Neural cell (in vitro differentiated cells): ENCODE measurements around the gene CACNA2D2. TPM values are rescaled to one million over a fixed set of nuclear protein-coding genes. Genes with fewer than 3 reads are reported as not detected.

Experiments
- H2AFZ ChIP-seq: fragments of 200-600, 300-800 bp; sonication (generic), shearing (Covaris generic); 2 replicates; pipeline ENCODE4 v1.6.0; 2014; ENCODE audit warnings: low read depth, mild to moderate bottlenecking, antibody characterized with exemption, low read length, moderate library complexity
- H3F3A ChIP-seq: fragments of 200-600 bp; shearing (Covaris generic); 2 replicates; pipeline ENCODE4 v1.6.1; 2016; ENCODE audit warnings: mild to moderate bottlenecking, moderate library complexity, mixed read lengths, antibody characterized with exemption, low read length; ENCODE audit not compliant: insufficient read depth, poor library complexity, severe bottlenecking
- H3K27ac ChIP-seq: fragments of 200-600, 300-800 bp; sonication (generic), shearing (Covaris generic); 2 replicates; pipeline ENCODE4 v1.5.1; 2014; ENCODE audit warnings: mild to moderate bottlenecking, low read length, moderate library complexity
- H3K27me3 ChIP-seq: fragments of 300-800, 200-600 bp; sonication (generic), shearing (Covaris generic); 2 replicates; pipeline ENCODE4 v1.6.0; 2014; ENCODE audit warnings: mild to moderate bottlenecking, low read depth, low read length, moderate library complexity; ENCODE audit not compliant: insufficient read depth
- H3K36me3 ChIP-seq: fragments of 300-800, 200-600 bp; sonication (generic), shearing (Covaris generic); 2 replicates; pipeline ENCODE4 v1.5.1; 2014; ENCODE audit warnings: mild to moderate bottlenecking, antibody characterized with exemption, low read length, moderate library complexity; ENCODE audit not compliant: insufficient read depth
- H3K4me2 ChIP-seq: fragments of 300-800, 200-600 bp; sonication (generic), shearing (Covaris generic); 2 replicates; pipeline ENCODE4 v1.6.0; 2014; ENCODE audit warnings: mild to moderate bottlenecking, low read length
- H3K4me3 ChIP-seq: fragments of 300-800, 200-600 bp; sonication (generic), shearing (Covaris generic); 2 replicates; pipeline ENCODE4 v1.5.1; 2014; ENCODE audit warnings: mild to moderate bottlenecking, low read length, moderate library complexity
- H3K79me2 ChIP-seq: fragments of 200-600 bp; shearing (Covaris generic); replicated peaks from 2 replicates; pipeline ENCODE4 v1.6.0; 2014; ENCODE audit warnings: mild to moderate bottlenecking, low read length, moderate library complexity; ENCODE audit not compliant: insufficient read depth
- H3K9ac ChIP-seq: fragments of 300-800, 200-600 bp; sonication (generic), shearing (Covaris generic); 2 replicates; pipeline ENCODE4 v1.6.1; 2016; ENCODE audit warnings: mild to moderate bottlenecking, low read length, mixed read lengths
- H3K9me2 ChIP-seq: fragments of 200-600 bp; shearing (Covaris generic); 2 replicates; pipeline ENCODE4 v1.6.1; 2016; ENCODE audit warnings: mild to moderate bottlenecking, low read length, mixed read lengths; ENCODE audit not compliant: insufficient read depth
- H3K9me3 ChIP-seq: fragments of 200-600, 300-800 bp; sonication (generic), shearing (Covaris generic); 2 replicates; pipeline ENCODE4 v1.6.1; 2016; ENCODE audit warnings: mild to moderate bottlenecking, mixed run types, low read length, moderate library complexity, mixed read lengths
- H4K20me1 ChIP-seq: fragments of 200-600 bp; shearing (Covaris generic); 2 replicates; pipeline ENCODE4 v1.6.1; 2016; ENCODE audit warnings: mild to moderate bottlenecking, mixed run types; ENCODE audit not compliant: insufficient read depth
- EP300 ChIP-seq: fragments of 450-650 bp; conservative IDR thresholded peaks from 2 replicates; pipeline ENCODE4 v1.6.1; 2014; ENCODE audit warnings: antibody characterized with exemption, mild to moderate bottlenecking, moderate library complexity; ENCODE audit not compliant: poor library complexity, severe bottlenecking
- EZH2 ChIP-seq: fragments of 200-600, 300-800 bp; shearing (Covaris generic), sonication (generic); IDR thresholded peaks from 2 replicates; pipeline ENCODE4 v1.6.1; 2014; ENCODE audit warnings: antibody characterized with exemption, low read length, borderline replicate concordance, mild to moderate bottlenecking; ENCODE audit not compliant: insufficient read depth, poor library complexity, severe bottlenecking
- MXI1 ChIP-seq: fragments of 450-650 bp; conservative IDR thresholded peaks from 2 replicates; pipeline ENCODE4 v1.6.1; 2014; ENCODE audit warnings: antibody characterized with exemption, mild to moderate bottlenecking; ENCODE audit not compliant: poor library complexity, severe bottlenecking
- POLR2AphosphoS5 ChIP-seq: IDR thresholded peaks from 2 replicates; pipeline ENCODE4 v1.6.1; 2012
- RAD21 ChIP-seq: fragments of 450-650 bp; conservative IDR thresholded peaks from 2 replicates; pipeline ENCODE4 v1.6.1; 2014; ENCODE audit warnings: antibody characterized with exemption, mild to moderate bottlenecking, moderate library complexity
- SMC3 ChIP-seq: fragments of 450-650 bp; conservative IDR thresholded peaks from 2 replicates; pipeline ENCODE4 v1.6.1; 2014; ENCODE audit warnings: antibody characterized with exemption, mild to moderate bottlenecking, moderate library complexity; ENCODE audit not compliant: poor library complexity
- TAF1 ChIP-seq: IDR thresholded peaks from 2 replicates; pipeline ENCODE4 v1.6.1; 2012; ENCODE audit warnings: low read depth
- polyA plus RNA-seq: library from polyadenylated mRNA; depleted of rRNA; stranded (reverse); fragments of >200 nt; gene quantifications from 2 replicates; pipeline ENCODE4 v1.2.3, GENCODE V29; 2014
- TF ChIP-seq, protein P1 (sequence below): fragments of 450-650 bp; IDR thresholded peaks from 2 replicates; pipeline ENCODE4 v1.5.1; 2014; ENCODE audit warnings: antibody characterized with exemption, mild to moderate bottlenecking, moderate library complexity; ENCODE audit not compliant: poor library complexity, severe bottlenecking
- TF ChIP-seq, protein P2 (sequence below): IDR thresholded peaks from 2 replicates; pipeline ENCODE4 v1.6.1; 2012; ENCODE audit warnings: borderline replicate concordance

Gene CACNA2D2
- polyA plus RNA-seq, 1 donor from 2014 or later = 7.8 TPM

DNA sequence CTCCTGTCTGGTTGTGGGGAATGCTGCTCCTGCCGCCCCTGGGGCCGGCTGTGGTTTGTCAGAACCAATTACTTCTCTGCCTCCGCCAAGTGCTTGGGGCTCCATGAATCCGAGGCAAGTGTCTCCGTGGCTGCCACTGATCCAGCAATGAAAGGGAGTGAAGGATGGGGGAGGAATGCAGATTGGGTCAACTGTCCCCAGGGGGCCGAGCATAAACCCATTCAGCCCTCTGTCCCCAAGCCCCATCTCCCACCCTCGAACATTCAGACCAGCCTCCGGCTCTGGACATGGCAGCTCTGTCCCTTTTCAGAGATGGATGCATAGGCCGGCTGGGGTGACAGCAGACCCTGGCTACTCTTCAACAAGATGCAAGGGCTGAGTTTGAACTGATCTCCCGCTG is 35.5 kb downstream of the CACNA2D2 start:
- no peaks in the 10 kb centered on the region for H4K20me1 ChIP-seq
- no peaks in the 10 kb centered on the region for H3K36me3 ChIP-seq
- no peaks in the 10 kb centered on the region for H3K9me2 ChIP-seq
- H3K27me3 ChIP-seq = no peaks in the 10 kb centered on the region
- no peak overlapping the region for H2AFZ ChIP-seq
- H3F3A ChIP-seq = peaks cover 6% of the 10 kb centered on the region
- no peak overlapping the region for H3K27ac ChIP-seq
- H3K79me2 ChIP-seq = no peaks in the 10 kb centered on the region
- no peak overlapping the region for H3K9ac ChIP-seq
- H3K4me3 ChIP-seq = no peak overlapping the region
- TF ChIP-seq EZH2 (no peak), TAF1 (no peak), SMC3 (no peak), MXI1 (no peak)
- TF ChIP-seq, protein P1, sequence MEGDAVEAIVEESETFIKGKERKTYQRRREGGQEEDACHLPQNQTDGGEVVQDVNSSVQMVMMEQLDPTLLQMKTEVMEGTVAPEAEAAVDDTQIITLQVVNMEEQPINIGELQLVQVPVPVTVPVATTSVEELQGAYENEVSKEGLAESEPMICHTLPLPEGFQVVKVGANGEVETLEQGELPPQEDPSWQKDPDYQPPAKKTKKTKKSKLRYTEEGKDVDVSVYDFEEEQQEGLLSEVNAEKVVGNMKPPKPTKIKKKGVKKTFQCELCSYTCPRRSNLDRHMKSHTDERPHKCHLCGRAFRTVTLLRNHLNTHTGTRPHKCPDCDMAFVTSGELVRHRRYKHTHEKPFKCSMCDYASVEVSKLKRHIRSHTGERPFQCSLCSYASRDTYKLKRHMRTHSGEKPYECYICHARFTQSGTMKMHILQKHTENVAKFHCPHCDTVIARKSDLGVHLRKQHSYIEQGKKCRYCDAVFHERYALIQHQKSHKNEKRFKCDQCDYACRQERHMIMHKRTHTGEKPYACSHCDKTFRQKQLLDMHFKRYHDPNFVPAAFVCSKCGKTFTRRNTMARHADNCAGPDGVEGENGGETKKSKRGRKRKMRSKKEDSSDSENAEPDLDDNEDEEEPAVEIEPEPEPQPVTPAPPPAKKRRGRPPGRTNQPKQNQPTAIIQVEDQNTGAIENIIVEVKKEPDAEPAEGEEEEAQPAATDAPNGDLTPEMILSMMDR = no peak
- no peaks in the 10 kb centered on the region for H3K9me3 ChIP-seq
- no peak overlapping the region for H3K4me2 ChIP-seq

DNA sequence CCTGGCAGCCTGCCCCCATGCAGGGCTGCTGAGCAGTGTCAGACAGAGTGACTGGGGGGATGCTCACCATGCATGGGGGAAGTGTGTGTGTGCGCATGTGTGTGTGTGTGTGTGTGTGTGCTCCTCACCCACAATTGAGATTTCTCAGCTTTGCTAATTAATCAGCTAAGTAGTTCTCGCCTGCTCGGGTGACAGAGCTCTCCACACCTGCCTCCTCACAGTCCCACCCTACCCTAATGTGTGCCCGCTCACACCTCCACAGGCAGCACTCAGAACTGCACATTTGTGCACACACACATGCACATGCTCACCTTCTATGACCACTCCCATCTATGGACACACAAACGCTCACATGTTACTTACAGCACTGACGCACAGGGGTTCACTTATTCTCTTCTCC is 37.3 kb downstream of the CACNA2D2 start:
- H2AFZ ChIP-seq = no peak overlapping the region
- H3K9me3 ChIP-seq = no peaks in the 10 kb centered on the region
- H3F3A ChIP-seq = peaks cover 6% of the 10 kb centered on the region
- no peak overlapping the region for H3K4me3 ChIP-seq
- no peaks in the 10 kb centered on the region for H4K20me1 ChIP-seq
- no peaks in the 10 kb centered on the region for H3K79me2 ChIP-seq
- no peak for TF ChIP-seq SMC3
- TF ChIP-seq POLR2AphosphoS5 = no peak
- TF ChIP-seq MXI1 = no peak
- no peak for TF ChIP-seq EZH2
- TF ChIP-seq, protein P1 = no peak
- TF ChIP-seq TAF1 = no peak
- TF ChIP-seq EP300 = no peak
- TF ChIP-seq, protein P2, sequence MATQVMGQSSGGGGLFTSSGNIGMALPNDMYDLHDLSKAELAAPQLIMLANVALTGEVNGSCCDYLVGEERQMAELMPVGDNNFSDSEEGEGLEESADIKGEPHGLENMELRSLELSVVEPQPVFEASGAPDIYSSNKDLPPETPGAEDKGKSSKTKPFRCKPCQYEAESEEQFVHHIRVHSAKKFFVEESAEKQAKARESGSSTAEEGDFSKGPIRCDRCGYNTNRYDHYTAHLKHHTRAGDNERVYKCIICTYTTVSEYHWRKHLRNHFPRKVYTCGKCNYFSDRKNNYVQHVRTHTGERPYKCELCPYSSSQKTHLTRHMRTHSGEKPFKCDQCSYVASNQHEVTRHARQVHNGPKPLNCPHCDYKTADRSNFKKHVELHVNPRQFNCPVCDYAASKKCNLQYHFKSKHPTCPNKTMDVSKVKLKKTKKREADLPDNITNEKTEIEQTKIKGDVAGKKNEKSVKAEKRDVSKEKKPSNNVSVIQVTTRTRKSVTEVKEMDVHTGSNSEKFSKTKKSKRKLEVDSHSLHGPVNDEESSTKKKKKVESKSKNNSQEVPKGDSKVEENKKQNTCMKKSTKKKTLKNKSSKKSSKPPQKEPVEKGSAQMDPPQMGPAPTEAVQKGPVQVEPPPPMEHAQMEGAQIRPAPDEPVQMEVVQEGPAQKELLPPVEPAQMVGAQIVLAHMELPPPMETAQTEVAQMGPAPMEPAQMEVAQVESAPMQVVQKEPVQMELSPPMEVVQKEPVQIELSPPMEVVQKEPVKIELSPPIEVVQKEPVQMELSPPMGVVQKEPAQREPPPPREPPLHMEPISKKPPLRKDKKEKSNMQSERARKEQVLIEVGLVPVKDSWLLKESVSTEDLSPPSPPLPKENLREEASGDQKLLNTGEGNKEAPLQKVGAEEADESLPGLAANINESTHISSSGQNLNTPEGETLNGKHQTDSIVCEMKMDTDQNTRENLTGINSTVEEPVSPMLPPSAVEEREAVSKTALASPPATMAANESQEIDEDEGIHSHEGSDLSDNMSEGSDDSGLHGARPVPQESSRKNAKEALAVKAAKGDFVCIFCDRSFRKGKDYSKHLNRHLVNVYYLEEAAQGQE = no peak
- no peak for TF ChIP-seq RAD21
- H3K9me2 ChIP-seq = no peaks in the 10 kb centered on the region
- no peaks in the 10 kb centered on the region for H3K36me3 ChIP-seq
- no peak overlapping the region for H3K27ac ChIP-seq
- H3K27me3 ChIP-seq = no peaks in the 10 kb centered on the region
- H3K4me2 ChIP-seq = no peak overlapping the region
- no peak overlapping the region for H3K9ac ChIP-seq
